Keratinocyte (primary cell): ENCODE measurements around the gene CNFN.

Source experiments
- EZH2 ChIP-seq: IDR thresholded peaks from one replicate; pipeline ENCODE4 v1.6.1; 2012; ENCODE audit warnings: inconsistent platforms, mild to moderate bottlenecking, low read length, moderate library complexity
- TF ChIP-seq, protein P1 (sequence below), 3 experiments: IDR thresholded peaks in 1 of 3; conservative IDR thresholded peaks in 1 of 3; optimal IDR thresholded peaks in 1 of 3; 2 replicates in 2 of 3; 3 replicates in 1 of 3; pipeline versions ENCODE3 to v1.5.1; 2011; ENCODE audit warnings: low read length in 3 of 3, mild to moderate bottlenecking in 3 of 3, moderate library complexity in 2 of 3, control low read depth in 1 of 3, inconsistent platforms in 1 of 3; ENCODE audit not compliant: insufficient read depth in 2 of 3; ENCODE audit errors: extremely low read depth in 1 of 3

DNA sequence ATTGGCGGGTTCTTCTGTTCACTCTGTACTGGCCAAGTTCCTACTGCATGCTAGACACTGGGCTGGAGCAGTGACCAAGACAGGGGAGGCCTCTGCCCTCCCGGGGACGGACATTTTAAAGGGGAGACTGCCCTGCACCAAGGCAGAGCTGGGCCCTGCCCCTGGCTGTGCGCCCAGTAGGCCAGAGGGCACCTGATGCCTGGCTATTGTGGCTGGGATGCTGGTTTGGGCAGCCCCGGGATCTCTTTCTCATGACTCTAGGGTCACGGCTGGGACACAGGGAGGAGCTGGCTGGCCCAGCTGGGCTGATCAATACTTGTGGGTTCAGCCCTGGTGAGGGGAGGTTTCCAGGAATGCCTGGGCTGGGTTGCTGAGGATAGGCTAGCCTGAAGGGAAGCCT is 19.4 kb upstream of the CNFN start:
- TF ChIP-seq, protein P1, sequence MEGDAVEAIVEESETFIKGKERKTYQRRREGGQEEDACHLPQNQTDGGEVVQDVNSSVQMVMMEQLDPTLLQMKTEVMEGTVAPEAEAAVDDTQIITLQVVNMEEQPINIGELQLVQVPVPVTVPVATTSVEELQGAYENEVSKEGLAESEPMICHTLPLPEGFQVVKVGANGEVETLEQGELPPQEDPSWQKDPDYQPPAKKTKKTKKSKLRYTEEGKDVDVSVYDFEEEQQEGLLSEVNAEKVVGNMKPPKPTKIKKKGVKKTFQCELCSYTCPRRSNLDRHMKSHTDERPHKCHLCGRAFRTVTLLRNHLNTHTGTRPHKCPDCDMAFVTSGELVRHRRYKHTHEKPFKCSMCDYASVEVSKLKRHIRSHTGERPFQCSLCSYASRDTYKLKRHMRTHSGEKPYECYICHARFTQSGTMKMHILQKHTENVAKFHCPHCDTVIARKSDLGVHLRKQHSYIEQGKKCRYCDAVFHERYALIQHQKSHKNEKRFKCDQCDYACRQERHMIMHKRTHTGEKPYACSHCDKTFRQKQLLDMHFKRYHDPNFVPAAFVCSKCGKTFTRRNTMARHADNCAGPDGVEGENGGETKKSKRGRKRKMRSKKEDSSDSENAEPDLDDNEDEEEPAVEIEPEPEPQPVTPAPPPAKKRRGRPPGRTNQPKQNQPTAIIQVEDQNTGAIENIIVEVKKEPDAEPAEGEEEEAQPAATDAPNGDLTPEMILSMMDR (optimal IDR thresholded peaks at IDR 0.05 in 1 of 3, IDR thresholded peaks at IDR 0.05 in 1 of 3, conservative IDR thresholded peaks at IDR 0.05 in 1 of 3; ENCODE audit: extremely low read depth in 1 of 3, insufficient read depth in 2 of 3, low read length in 3 of 3), result no peak
- TF ChIP-seq EZH2, result no peak
